Measurements from ENCODE around the gene FOXA2.

- TF ChIP-seq CTCF (IDR thresholded peaks at IDR 0.05) (no peak), POLR2AphosphoS5 (IDR thresholded peaks at IDR 0.05; ENCODE audit: low read depth, low read length) (no peak), REST (IDR thresholded peaks at IDR 0.05; ENCODE audit: insufficient read depth in 1 of 2, low read depth in 2 of 2, low read length in 1 of 2) (no peak)
These were observed 38.8 kb upstream of the FOXA2 start for GRCh38 chr20:22623211-22623610.

All from Panc1 (cell line).